COLO668 (cell line): ENCODE measurements around the gene LHFPL2.

ENCODE experiments used
- DNase-seq: peaks from one replicate; lab custom pipeline; 2025; ENCODE audit not compliant: unreplicated experiment; lab: John Stamatoyannopoulos, UW

Gene LHFPL2

GRCh38 chr5:78570646-78571045 is 77.9 kb downstream of the LHFPL2 start:
- no peak for DNase-seq

DNA sequence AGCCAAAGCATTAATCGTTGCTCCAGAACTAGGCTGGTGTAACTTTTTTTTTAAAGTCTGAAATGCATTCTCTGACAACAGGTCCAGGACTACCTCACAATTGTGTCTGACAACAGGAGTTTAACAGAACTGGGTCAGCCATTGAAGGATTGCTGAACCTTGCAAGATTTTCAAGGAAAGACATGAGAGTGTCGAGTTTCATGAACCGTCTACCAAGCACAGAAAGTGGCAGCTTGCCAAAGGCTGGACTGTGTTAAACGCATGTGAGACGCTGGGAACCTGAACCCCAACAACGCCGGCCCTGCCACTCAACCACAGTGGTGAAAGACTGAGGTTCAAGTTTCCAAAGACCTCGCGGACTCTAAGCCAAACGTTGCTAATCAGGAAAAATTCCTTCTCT is 79.1 kb downstream of the LHFPL2 start:
- peak; percentile 80 for DNase-seq

DNA sequence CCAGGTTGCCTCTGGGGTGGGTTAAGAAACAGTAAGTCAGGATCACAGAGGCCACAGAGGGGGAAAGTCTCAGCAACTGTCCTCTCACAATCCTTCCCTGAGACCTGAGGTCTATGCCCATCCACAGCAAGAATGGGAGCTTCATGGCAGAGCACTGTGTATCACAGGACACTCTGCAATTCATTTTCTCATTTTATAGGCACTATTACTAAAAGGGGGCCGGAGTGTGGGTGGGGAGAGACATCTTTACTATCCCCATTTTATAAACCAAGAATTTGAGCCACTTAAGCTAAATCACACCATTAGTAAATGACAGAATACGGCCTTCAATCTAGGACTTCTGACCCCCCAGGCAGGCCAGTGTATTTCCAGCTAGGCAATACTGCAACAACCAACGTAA is 79.9 kb downstream of the LHFPL2 start:
- DNase-seq, result no peak

DNA sequence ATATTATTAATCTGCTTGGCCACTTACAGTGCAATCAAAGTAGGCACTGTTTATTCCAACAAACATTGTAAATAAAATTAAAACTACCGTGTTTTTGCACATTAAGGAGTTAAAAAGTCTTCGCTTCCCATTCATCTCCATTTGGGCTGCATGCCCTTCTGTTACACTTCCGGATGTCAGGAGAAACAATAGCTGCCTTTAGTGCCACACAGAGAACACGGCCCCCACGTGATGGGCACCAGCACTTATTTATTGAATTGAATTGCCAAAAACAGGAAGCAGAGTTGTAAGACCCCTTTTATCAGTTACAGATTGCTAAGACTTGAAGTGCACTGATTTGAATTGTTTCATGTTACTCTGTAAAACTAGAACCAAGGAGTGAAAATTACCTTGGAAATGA is 80.4 kb downstream of the LHFPL2 start:
- no peak for DNase-seq

DNA sequence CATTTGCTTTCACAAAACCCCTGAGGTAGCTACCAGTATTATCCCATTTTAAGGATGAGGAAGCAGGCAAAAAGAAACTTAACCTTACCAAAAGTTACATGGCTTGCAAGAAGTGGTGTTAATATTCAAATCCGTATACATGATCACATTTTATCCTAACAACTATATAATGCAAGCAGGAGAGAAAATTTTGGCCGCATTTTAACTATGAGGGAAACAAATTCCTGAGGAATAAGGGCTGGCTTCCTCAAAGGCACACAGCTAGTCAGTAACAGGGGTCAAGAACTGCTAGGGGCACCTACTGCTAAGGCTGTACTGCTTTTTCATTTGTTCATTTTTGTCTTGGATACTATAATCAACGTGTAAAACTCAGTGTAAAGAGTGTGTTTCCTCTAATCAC is 81.0 kb downstream of the LHFPL2 start:
- no peak for DNase-seq

DNA sequence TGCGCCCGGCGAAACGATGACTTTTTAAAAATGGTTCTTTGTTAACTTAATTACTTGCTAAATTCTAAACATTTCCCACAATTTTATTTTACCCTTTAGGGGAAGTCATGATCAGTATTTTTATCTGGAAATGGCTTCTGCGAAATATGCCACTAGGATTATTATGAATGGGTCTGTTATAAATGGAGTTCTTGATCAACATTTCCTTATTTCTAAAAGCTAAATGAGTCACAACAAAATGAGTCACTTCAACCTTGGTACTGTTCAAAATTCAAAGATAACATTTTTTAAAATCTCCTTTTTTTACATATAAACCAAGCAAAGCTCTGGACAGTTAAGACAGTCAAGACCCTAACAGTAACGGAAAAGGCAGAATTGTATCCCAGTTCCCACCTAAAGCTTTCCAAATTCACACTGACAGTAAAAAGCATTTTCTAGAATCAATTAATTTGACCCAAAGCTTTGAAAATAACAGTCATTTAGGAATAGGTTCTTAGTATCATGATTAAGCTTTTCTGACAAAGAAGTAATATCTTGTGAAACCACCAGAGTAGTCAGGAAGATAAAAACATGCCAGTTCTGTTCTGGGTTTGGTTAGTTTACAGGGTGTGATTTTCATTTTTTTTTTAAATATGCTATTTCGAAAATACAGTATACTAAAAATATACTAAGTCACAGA is 81.7 kb downstream of the LHFPL2 start:
- DNase-seq, result no peak

GRCh38 chr5:78565395-78565794 is 83.2 kb downstream of the LHFPL2 start:
- DNase-seq, result no peak

GRCh38 chr5:78563621-78564020 is 85.0 kb downstream of the LHFPL2 start:
- DNase-seq, result no peak

GRCh38 chr5:78562714-78563330 is 85.8 kb downstream of the LHFPL2 start:
- DNase-seq, result no peak

DNA sequence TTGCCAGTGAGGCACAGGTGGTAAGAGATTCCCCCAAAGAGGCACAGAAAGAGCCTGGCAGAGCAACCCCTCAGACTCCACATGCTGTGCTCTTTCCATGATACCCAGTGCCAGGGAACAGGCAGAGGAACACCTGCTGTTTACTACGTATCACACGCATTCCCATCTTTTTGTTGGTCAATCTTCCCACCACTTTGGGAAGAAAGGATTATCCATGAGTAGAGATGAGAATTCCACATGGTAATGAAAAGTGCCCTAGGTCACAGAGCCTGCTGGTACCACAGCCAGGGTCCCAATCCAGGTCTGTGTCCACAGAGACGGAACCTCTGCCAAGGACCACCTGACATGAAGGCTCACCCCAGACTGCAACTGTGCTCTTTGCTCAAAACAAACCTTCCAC is 86.6 kb downstream of the LHFPL2 start:
- no peak for DNase-seq

GRCh38 chr5:78561261-78561660 is 87.3 kb downstream of the LHFPL2 start:
- DNase-seq, result no peak

- DNase-seq, result no peak
These were observed 88.3 kb downstream of the LHFPL2 start for GRCh38 chr5:78560000-78560855.

- DNase-seq, result no peak
These were observed 91.0 kb downstream of the LHFPL2 start for GRCh38 chr5:78557601-78558000.

- DNase-seq, result no peak
These were observed 92.7 kb downstream of the LHFPL2 start for GRCh38 chr5:78555870-78556269.

DNA sequence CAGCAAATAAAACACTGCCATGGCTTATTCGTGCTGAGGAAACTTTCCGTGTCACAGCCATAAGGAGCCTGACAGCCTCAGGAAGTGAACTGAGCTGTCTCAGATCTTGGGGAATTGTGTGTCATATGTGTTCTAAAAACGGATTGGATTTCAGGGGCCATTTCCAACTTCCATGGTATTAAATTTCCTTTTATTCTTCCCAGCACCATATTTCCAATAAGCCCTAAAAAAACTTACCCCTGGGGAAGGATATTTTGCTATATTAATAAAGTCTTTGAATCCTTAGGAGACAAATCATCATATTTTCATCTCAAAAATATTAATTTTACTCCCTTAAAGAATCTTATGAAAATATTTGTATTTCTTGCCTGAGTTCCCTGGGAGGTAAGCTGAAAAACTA is 93.9 kb downstream of the LHFPL2 start:
- no peak for DNase-seq

GRCh38 chr5:78553580-78554353 is 94.8 kb downstream of the LHFPL2 start:
- no peak for DNase-seq

DNA sequence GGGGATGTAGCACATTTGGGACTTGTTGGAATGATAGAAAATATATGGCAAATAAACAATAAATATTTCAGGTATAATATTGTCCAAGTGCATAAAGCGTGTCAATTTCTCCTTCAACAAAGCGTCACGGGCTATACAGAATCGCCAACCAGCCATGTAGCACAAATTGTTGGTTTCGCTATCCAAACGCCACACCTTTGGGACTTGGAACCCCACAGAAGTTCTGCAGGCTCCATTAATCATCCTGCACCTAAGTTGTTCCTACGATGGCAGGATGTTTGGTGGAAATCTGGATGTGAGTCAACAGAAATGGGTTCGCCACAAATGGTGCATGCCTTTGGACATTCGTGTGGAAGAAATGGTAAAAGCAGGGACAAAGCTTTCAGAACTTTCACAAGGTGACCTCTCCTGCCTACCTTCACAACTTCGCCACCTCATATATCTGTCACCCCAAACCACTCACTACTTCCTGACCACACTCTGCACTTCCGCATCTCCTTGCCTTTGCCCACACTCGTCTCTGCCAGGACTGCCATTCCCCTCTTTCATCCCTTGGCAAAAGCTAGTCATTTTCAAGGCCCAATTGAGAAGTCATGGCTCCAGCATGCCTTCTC is 95.7 kb downstream of the LHFPL2 start:
- DNase-seq, result no peak

- DNase-seq, result no peak
These were observed 97.7 kb downstream of the LHFPL2 start for GRCh38 chr5:78550891-78551290.

GRCh38 chr5:78549043-78549442 is 99.5 kb downstream of the LHFPL2 start:
- no peak for DNase-seq

GRCh38 chr5:78547731-78548615 is 100.6 kb downstream of the LHFPL2 start:
- DNase-seq, result no peak
